ENCODE measurements around the gene TBCB.
"Not testable (repeated sequence)": the region's sequence is repeated elsewhere in the genome, so short reads cannot be mapped to it uniquely, and the experiment has no call there.

TBCB gene

GRCh38 chr19:36101550-36102327, 13.5 kb upstream of the TBCB start:
- DNase-seq: no peak

GRCh38 chr19:36103040-36103626, 12.1 kb upstream of the TBCB start:
- no peak for DNase-seq

GRCh38 chr19:36103842-36104552, 11.3 kb upstream of the TBCB start:
- peak; percentile 33 for DNase-seq

DNA sequence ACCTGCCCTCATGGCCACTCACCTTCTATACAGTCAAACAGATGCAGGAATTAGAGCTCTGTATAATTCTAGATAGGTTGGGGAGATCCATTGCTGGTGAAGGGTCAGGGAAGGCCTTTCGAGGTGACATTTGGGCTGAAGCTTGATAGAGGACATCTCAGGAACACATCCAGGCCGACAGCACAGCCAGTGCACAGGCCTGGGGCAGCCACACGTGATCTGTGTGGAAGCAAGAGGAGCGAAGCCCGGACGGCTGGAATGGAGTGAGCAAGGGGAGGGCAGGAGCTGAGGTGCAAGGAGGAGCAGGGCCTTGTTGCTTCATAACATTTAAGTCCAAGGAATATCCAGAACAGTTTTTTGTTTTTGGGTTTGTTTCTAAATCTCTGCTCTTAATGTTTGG, 8.8 kb upstream of the TBCB start:
- DNase-seq: no peak

DNA sequence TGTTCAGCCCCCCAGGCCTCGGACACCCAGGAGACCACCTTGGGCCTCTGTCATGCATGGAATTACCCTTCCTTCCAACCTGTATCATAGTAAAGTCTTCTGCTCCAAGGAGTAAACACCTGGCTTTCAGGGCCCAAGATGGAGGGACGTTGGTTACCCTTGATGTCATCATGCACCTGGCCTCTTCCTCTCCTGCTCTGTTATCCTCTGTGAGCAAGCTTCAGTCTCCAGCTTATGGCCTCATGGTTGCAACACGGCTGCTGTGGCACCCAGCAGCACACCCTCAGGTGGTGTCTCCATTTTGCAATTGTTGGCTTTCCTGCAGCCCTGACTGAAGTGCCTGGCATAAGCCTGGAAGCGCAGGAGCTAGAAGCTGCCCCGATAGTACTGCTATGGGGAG, 8.3 kb upstream of the TBCB start:
- DNase-seq: no peak

- DNase-seq: no peak
Measured at GRCh38 chr19:36108684-36109083, 6.6 kb upstream of the TBCB start.

- no peak for DNase-seq
Measured at GRCh38 chr19:36110487-36111199, 4.6 kb upstream of the TBCB start, which contains the start of gene OVOL3. TSS of gene OVOL3 (plus strand) at chr19:36111143. CDS start at chr19:36111203, 60 bp downstream.

DNA sequence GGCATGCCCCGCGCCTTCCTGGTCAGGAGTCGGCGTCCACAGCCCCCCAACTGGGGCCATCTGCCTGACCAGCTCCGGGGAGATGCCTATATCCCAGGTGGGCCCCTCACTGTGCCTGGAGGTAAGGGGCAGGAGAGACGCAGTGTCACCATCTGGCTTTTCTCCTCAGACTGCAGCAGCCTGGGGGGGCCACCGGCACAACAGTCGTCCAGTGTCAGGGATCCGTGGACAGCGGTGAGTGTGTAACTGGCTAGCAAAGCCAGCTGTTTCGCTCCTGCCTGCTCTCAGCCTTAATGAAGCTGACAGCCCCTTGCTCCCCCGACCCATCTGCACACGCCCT, 4.1 kb upstream of the TBCB start:
- no peak for DNase-seq

DNA sequence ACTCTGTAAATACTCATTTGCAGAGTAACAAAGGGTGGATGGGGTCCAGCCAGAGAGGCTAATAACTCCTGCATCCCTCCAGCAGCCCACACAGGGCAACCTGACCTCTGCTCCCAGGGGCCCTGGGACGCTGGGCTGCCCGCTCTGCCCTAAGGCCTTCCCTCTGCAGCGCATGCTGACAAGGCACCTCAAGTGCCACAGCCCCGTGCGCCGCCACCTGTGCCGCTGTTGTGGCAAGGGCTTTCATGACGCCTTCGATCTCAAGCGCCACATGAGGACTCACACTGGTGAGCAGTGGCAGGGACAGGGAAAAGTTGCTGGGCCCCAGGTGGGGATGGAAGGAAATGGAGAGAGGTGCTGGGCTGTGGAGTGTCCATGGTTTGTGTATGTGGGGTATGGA, 2.6 kb upstream of the TBCB start:
- DNase-seq: no peak

- no peak for DNase-seq
Measured at GRCh38 chr19:36113425-36113824, 1.8 kb upstream of the TBCB start.

DNA sequence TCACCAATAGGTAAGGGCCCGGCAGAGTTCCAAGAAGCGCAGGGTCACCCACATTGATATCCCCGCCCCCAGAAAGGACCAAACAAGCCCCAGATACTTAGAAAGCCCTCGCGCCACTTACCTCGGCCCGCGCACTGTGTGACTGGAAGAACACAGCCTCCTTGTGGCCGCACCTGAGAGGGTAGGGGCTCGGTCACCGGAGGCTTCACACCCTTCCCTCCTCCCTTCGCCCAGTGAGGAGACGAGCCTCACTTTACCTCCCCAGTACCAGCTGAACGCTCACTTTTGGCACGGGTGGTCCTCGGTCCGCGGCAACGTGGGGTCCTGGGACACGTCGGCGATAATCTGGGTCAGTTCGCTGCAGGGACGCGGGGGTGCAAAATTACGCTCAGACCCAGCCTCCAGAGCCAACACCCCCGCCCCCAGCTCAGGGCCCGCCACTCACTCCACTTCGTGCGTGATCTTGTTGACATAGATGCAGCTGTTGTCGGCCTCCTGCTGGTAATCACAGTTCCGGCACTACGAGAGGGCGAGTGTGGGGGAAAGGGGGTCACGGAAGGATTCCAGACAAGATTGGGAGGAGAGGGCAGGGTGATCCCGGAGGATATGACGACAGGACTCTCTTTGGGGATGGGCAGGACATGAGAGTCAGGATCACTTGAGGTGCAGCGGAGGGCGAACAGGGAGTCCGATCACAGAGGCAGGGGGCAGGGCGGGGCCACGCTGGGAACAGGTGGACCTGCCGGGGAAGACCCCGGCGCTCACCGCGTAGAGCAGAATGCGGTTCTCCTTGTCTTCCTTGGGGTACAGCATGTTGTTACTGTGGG, 1.2 kb upstream of the TBCB start:
- DNase-seq: peak; percentile 49

- peak; percentile 100 for DNase-seq
Measured at GRCh38 chr19:36114721-36115452, 381 bp upstream of the TBCB start, which contains the start of gene POLR2I. TSS of gene POLR2I (minus strand) at chr19:36114875. CDS start at chr19:36114856, 19 bp downstream.

DNA sequence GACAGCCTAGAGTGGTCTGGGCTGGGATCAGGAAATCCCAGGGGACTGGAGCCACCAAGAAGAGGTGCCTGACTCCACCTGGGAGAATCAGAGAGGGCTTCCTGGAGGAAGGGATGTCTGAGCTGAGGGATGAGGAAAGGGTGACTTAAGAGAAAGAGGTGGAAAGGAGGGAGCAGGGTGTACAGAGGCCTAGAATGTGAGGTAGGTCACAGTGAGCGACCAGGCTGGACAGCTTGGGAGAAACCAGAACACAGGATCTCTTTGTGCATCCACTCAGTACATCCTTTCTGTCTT, 1.0 kb downstream of the TBCB start:
- DNase-seq: no peak

DNA sequence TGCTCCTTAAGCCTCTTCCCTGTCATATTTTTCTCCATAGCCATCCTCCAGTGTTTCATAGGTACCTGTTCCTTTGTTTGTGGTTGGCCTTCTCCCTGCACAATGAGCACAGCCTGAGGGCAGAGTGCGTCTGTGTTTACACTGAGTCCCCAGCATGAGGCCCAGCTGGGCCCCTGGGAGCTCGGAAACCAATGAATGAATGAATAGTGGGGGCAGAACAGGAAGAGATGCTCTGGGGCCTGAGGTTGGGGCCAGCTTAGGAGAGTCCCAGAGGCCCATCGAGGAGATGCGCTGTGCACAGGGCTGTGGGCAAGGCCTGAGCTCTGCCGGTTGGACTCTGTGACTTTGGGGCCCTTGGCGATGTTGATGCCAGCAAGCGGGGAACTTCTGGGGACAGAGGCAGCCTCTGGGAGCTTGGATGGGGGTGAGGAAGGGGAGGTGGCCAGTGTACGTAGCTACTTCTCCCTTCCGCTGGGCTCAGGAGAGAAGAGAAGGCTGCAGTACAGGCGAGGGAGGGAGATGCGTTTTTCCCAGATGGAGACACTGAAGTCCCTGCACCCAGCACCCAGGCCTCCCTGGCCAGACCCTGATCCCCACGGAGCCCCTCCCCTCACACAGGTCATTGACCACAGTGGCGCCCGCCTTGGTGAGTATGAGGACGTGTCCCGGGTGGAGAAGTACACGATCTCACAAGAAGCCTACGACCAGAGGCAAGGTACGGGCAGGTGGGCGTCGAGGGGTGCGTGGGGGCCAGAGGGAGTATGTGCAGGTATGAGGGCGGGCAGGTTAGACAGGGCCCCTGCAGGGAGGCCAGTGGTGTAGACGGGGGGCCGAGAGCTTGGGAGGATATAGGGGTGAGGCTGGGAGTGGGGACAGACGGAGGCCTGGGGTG, 5.1 kb downstream of the TBCB start:
- DNase-seq: no peak

GRCh38 chr19:36120984-36121358, 5.7 kb downstream of the TBCB start:
- no peak for DNase-seq

DNA sequence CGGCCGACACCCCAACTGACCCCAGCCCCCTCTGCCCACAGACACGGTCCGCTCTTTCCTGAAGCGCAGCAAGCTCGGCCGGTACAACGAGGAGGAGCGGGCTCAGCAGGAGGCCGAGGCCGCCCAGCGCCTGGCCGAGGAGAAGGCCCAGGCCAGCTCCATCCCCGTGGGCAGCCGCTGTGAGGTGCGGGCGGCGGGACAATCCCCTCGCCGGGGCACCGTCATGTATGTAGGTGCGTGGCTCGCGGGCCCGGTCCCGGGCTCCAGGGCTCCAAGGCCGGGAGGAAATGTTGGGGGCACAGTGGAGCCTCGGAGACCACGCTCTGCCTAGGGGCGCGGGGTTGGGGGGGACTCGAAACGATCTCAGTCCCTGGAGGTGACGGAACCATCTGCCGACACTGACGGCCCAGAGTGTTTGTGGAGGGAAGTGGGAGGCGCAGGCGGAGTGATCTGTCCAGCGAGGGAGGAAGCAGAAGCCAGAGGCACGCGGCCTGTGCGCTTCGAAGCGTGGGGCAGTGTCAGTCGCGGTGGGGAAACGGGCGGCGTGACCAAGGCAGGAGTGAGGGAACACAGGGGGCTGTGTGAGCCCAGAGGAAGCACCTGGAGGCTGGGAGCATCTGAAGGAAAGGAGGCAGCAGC, 6.3 kb downstream of the TBCB start:
- DNase-seq: no peak

- no peak for DNase-seq
Measured at GRCh38 chr19:36125557-36125956, 10.3 kb downstream of the TBCB start.

GRCh38 chr19:36128392-36128736, 13.1 kb downstream of the TBCB start:
- no peak for DNase-seq

DNA sequence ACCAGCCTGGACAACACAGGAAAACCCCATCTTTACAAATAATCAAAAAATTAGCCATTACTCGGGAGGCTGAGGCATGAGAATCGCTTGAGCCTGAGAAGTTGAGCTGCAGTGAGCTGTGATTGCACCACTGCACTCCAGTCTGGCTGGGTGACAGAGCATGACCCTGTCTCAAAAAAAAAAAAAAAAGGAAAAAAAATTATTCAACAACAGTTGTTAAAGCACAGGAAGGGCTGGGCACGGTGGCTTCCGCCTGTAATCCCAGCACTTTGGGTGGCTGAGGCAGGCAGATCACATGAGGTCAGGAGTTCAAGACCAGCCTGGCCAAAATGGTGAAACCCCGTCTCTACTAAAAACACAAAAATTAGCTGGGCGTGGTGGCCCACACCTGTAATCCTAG, 16.0 kb downstream of the TBCB start:
- DNase-seq: not testable (repeated sequence)

GRCh38 chr19:36134867-36135266, 19.6 kb downstream of the TBCB start:
- not testable (repeated sequence) for DNase-seq
